Measurements from ENCODE around the gene LCORL.

DNA sequence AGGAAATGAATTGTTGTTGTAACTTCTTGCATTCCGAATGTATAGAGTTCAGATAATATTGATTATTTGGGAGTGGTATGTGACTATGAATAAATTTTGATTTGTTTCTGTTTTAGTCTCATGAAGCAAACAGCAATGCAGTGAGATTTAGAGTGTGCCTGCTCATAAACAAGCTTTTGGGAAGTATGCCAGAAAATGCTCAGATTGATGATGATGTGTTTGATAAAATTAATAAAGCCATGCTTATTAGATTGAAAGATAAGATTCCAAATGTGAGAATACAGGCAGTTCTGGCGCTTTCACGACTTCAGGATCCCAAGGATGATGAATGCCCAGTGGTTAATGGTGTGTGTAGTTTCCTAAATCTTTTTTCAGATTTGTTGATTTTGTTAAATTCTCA, 208.8 kb downstream of the LCORL start:
- TF ChIP-seq, protein P1, sequence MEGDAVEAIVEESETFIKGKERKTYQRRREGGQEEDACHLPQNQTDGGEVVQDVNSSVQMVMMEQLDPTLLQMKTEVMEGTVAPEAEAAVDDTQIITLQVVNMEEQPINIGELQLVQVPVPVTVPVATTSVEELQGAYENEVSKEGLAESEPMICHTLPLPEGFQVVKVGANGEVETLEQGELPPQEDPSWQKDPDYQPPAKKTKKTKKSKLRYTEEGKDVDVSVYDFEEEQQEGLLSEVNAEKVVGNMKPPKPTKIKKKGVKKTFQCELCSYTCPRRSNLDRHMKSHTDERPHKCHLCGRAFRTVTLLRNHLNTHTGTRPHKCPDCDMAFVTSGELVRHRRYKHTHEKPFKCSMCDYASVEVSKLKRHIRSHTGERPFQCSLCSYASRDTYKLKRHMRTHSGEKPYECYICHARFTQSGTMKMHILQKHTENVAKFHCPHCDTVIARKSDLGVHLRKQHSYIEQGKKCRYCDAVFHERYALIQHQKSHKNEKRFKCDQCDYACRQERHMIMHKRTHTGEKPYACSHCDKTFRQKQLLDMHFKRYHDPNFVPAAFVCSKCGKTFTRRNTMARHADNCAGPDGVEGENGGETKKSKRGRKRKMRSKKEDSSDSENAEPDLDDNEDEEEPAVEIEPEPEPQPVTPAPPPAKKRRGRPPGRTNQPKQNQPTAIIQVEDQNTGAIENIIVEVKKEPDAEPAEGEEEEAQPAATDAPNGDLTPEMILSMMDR (conservative IDR thresholded peaks at IDR 0.05; ENCODE audit: low read length), result no peak
- no peak for TF ChIP-seq EZH2phosphoT487 (IDR thresholded peaks at IDR 0.05; ENCODE audit: borderline replicate concordance, low read depth, low read length)

Data from OCI-LY7 (cell line).